Activated CD8-positive, alpha-beta memory T cell treated with anti-CD3 and anti-CD28 coated beads, Interleukin-2, amount 50 U/mL, for 24 hours (primary cell): ENCODE data around the gene OXER1.
"Not testable (repeated sequence)": the region's sequence is repeated elsewhere in the genome, so short reads cannot be mapped to it uniquely, and the experiment has no call there.

Experiments used
- DNase-seq: peaks from one replicate; pipeline ENCODE4 v3.0.0-alpha.2; 2020; ENCODE audit errors: extremely low read depth

OXER1 gene

GRCh38 chr2:42752816-42753813 lies 10.8 kb downstream of the OXER1 start:
- DNase-seq = no peak

GRCh38 chr2:42752314-42752713 lies 11.6 kb downstream of the OXER1 start:
- no peak for DNase-seq

GRCh38 chr2:42748840-42749239 lies 15.1 kb downstream of the OXER1 start:
- DNase-seq = no peak

- no peak for DNase-seq
Observed at GRCh38 chr2:42747422-42747821, 16.5 kb downstream of the OXER1 start.

- DNase-seq = no peak
Observed at GRCh38 chr2:42744545-42745082, 19.3 kb downstream of the OXER1 start.

- DNase-seq = no peak
Observed at GRCh38 chr2:42743659-42743990, 20.3 kb downstream of the OXER1 start.

- no peak for DNase-seq
Observed at GRCh38 chr2:42742740-42743658, 20.9 kb downstream of the OXER1 start.

- no peak for DNase-seq
Observed at GRCh38 chr2:42741140-42741539, 22.8 kb downstream of the OXER1 start.

- no peak for DNase-seq
Observed at GRCh38 chr2:42736598-42737322, 27.2 kb downstream of the OXER1 start.

GRCh38 chr2:42733852-42734251 lies 30.1 kb downstream of the OXER1 start:
- DNase-seq = no peak

GRCh38 chr2:42731316-42731715 lies 32.6 kb downstream of the OXER1 start:
- DNase-seq = not testable (repeated sequence)

- DNase-seq = no peak
Observed at GRCh38 chr2:42726680-42727079, 37.3 kb downstream of the OXER1 start.

GRCh38 chr2:42725657-42726056 lies 38.3 kb downstream of the OXER1 start:
- DNase-seq = no peak

GRCh38 chr2:42724886-42725285 lies 39.0 kb downstream of the OXER1 start:
- no peak for DNase-seq

GRCh38 chr2:42723465-42723864 lies 40.5 kb downstream of the OXER1 start:
- no peak for DNase-seq

- no peak for DNase-seq
Observed at GRCh38 chr2:42722320-42723190, 41.4 kb downstream of the OXER1 start.

- no peak for DNase-seq
Observed at GRCh38 chr2:42721898-42722297, 42.0 kb downstream of the OXER1 start.

- DNase-seq = no peak
Observed at GRCh38 chr2:42714686-42715085, 49.2 kb downstream of the OXER1 start.

GRCh38 chr2:42713920-42714319 lies 50.0 kb downstream of the OXER1 start:
- DNase-seq = no peak

GRCh38 chr2:42712934-42713333 lies 51.0 kb downstream of the OXER1 start:
- no peak for DNase-seq
